ENCODE measurements around the gene FRMPD2. TPM values are rescaled to one million over a fixed set of nuclear protein-coding genes. Genes with fewer than 3 reads are reported as not detected.

Gene FRMPD2
- total and polyA plus RNA-seq, 2 of the 4 experiments (the other 2 are of a cell fraction): 0.18 TPM; not detected in 1

DNA sequence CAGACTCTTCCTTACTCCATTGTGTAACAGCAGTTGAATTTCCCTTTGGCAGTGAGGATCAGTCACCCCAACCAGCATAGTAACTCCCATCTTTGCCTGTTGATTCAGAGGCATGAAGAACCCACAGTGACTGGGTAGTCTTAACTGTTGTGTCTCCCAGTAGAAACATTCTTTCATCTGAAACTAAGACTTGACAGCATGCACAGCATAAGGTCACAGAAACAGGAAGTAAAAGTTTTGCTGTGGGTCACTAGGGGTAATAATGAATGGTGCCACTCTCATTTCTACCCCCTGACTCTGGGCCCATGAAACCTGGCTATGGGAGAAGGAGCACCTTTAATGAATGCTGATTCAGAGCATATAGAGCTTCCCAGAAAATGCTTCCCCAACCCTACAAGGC, 8.3 kb upstream of the FRMPD2 start:
- no peak overlapping the region for H2BK5ac ChIP-seq (ENCODE audit: low read depth, low read length, poor library complexity, severe bottlenecking)
- no peak overlapping the region for H2BK15ac ChIP-seq (ENCODE audit: low read depth, low read length)
- intact Hi-C loops (cut with micrococcal nuclease) (no loop called here), dilution Hi-C loops (cut with HindIII; ENCODE audit: low sequenced_read_pairs, unreplicated experiment) (no loop called here), in situ Hi-C loops (cut with MboI; ENCODE audit: low sequenced_read_pairs) (no loop called here)
- no peak overlapping the region for H3K9ac ChIP-seq (ENCODE audit: low read depth, low read length)
- no peak overlapping the region for H3K23ac ChIP-seq (ENCODE audit: low read depth, low read length)
- TF ChIP-seq NFE2L2 (IDR thresholded peaks at IDR 0.05; ENCODE audit: low read depth, low read length) (no peak), POLR2A (IDR thresholded peaks at IDR 0.05; ENCODE audit: low read depth, low read length) (no peak), CHD1 (IDR thresholded peaks at IDR 0.05; ENCODE audit: low read depth, low read length) (no peak), BHLHE40 (IDR thresholded peaks at IDR 0.05; ENCODE audit: low read depth, low read length) (no peak), MXI1 (IDR thresholded peaks at IDR 0.05; ENCODE audit: borderline replicate concordance, low read depth, low read length) (no peak), MAFK (IDR thresholded peaks at IDR 0.05; ENCODE audit: low read depth, low read length) (no peak), RAD21 (IDR thresholded peaks at IDR 0.05; ENCODE audit: low read length) (no peak), MAZ (IDR thresholded peaks at IDR 0.05; ENCODE audit: borderline replicate concordance, low read depth, low read length) (no peak), CEBPB (IDR thresholded peaks at IDR 0.05; ENCODE audit: low read depth, low read length) (no peak), FOS (IDR thresholded peaks at IDR 0.05; ENCODE audit: low read depth, low read length) (no peak), SMC3 (IDR thresholded peaks at IDR 0.05; ENCODE audit: low read depth, low read length) (no peak), RCOR1 (IDR thresholded peaks at IDR 0.05; ENCODE audit: insufficient replicate concordance, low read length) (no peak), RFX5 (IDR thresholded peaks at IDR 0.05; ENCODE audit: low read depth, low read length) (no peak)
- TF ChIP-seq, protein P1, sequence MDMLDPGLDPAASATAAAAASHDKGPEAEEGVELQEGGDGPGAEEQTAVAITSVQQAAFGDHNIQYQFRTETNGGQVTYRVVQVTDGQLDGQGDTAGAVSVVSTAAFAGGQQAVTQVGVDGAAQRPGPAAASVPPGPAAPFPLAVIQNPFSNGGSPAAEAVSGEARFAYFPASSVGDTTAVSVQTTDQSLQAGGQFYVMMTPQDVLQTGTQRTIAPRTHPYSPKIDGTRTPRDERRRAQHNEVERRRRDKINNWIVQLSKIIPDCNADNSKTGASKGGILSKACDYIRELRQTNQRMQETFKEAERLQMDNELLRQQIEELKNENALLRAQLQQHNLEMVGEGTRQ (IDR thresholded peaks at IDR 0.05; ENCODE audit: low read depth, low read length): no peak
- TF ChIP-seq, protein P2, sequence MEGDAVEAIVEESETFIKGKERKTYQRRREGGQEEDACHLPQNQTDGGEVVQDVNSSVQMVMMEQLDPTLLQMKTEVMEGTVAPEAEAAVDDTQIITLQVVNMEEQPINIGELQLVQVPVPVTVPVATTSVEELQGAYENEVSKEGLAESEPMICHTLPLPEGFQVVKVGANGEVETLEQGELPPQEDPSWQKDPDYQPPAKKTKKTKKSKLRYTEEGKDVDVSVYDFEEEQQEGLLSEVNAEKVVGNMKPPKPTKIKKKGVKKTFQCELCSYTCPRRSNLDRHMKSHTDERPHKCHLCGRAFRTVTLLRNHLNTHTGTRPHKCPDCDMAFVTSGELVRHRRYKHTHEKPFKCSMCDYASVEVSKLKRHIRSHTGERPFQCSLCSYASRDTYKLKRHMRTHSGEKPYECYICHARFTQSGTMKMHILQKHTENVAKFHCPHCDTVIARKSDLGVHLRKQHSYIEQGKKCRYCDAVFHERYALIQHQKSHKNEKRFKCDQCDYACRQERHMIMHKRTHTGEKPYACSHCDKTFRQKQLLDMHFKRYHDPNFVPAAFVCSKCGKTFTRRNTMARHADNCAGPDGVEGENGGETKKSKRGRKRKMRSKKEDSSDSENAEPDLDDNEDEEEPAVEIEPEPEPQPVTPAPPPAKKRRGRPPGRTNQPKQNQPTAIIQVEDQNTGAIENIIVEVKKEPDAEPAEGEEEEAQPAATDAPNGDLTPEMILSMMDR (conservative IDR thresholded peaks at IDR 0.05; ENCODE audit: low read depth, low read length): no peak
- TF ChIP-seq, protein P3, sequence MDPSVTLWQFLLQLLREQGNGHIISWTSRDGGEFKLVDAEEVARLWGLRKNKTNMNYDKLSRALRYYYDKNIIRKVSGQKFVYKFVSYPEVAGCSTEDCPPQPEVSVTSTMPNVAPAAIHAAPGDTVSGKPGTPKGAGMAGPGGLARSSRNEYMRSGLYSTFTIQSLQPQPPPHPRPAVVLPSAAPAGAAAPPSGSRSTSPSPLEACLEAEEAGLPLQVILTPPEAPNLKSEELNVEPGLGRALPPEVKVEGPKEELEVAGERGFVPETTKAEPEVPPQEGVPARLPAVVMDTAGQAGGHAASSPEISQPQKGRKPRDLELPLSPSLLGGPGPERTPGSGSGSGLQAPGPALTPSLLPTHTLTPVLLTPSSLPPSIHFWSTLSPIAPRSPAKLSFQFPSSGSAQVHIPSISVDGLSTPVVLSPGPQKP (IDR thresholded peaks at IDR 0.05; ENCODE audit: borderline replicate concordance, low read depth, low read length): no peak
- no peak overlapping the region for H4K5ac ChIP-seq (ENCODE audit: low read depth, low read length)
- no peaks in the 10 kb centered on the region for H3K9me1 ChIP-seq (ENCODE audit: insufficient read depth, low read length)
- no peak overlapping the region for H3K18ac ChIP-seq (ENCODE audit: low read depth, low read length)
- H3K56ac ChIP-seq (ENCODE audit: extremely low read depth, insufficient read depth, low read length): no peak overlapping the region
- no TSS peak for BruUV-seq (replicated peaks)
- POLR2A ChIA-PET (ENCODE audit: unreplicated experiment): no interaction called here
- CTCF ChIA-PET: no interaction called here
- H2BK120ac ChIP-seq (ENCODE audit: low read depth, low read length): no peak overlapping the region
- H2BK20ac ChIP-seq (ENCODE audit: low read depth, low read length): no peak overlapping the region
- H3K4ac ChIP-seq (ENCODE audit: low read depth, low read length): no peak overlapping the region
- ATAC-seq (ENCODE audit: low read depth): no peak
- H2AFZ ChIP-seq (replicated peaks; ENCODE audit: low read length, poor library complexity): no peak overlapping the region
- H3K27me3 ChIP-seq (ENCODE audit: control insufficient read depth, insufficient read depth, low read length): peaks cover 24% of the 10 kb centered on the region
- H4K8ac ChIP-seq (ENCODE audit: low read depth in 2 of 2, low read length in 2 of 2): no peak overlapping the region
- H3K79me1 ChIP-seq (ENCODE audit: low read depth in 1 of 2, low read length in 2 of 2): no peaks in the 10 kb centered on the region
- H3K9me3 ChIP-seq (ENCODE audit: control insufficient read depth, insufficient read depth, low read length): peaks cover 4% of the 10 kb centered on the region; the same call in 1 of the 2 replicates
- no peak overlapping the region for H2AK5ac ChIP-seq (ENCODE audit: low read depth, low read length)
- no peak overlapping the region for H2AK9ac ChIP-seq (replicated peaks; ENCODE audit: low read depth, low read length, poor library complexity)
- H3K4me1 ChIP-seq (ENCODE audit: control insufficient read depth, insufficient read depth, low read length): no peaks in the 10 kb centered on the region
- H4K20me1 ChIP-seq (ENCODE audit: insufficient read depth, low read length): no peaks in the 10 kb centered on the region
- no peak overlapping the region for H3K27ac ChIP-seq (ENCODE audit: insufficient read depth, low read length)
- H3K36me3 ChIP-seq (ENCODE audit: control insufficient read depth, insufficient read depth, low read length): no peaks in the 10 kb centered on the region
- no peak for DNase-seq
- H4K91ac ChIP-seq (ENCODE audit: insufficient read depth, low read depth, low read length): no peak overlapping the region
- H3K4me3 ChIP-seq (ENCODE audit: insufficient read depth, low read depth, low read length): no peak overlapping the region
- H3K14ac ChIP-seq (replicated peaks; ENCODE audit: low read depth, low read length): no peak overlapping the region
- no peak overlapping the region for H3K4me2 ChIP-seq (ENCODE audit: low read depth, low read length)
